NCI-H2227 (cell line): ENCODE measurements around the gene GLIS1.

Experiments
- DNase-seq: peaks from one replicate; lab custom pipeline; 2025; ENCODE audit not compliant: unreplicated experiment; lab: John Stamatoyannopoulos, UW

The GLIS1 gene

DNA sequence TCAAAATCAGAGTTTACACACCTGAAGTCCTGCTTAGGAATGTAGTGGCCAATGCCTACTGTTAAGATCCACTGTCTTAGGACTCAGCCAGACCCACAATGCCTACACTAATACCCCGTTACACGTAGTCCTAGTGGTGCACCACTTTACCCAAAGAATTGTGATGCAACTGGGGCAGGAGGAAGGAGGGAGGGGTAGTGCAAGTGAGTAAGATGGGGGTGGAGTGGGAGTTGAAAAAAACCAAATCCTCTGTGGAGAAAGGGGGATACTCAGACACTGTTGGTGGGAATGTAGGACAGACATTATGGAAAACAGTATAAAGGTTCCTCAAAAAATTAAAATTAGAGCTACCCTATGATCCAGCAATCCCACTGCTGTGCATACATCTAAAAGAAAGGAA, 19.5 kb downstream of the GLIS1 start:
- no peak for DNase-seq

DNA sequence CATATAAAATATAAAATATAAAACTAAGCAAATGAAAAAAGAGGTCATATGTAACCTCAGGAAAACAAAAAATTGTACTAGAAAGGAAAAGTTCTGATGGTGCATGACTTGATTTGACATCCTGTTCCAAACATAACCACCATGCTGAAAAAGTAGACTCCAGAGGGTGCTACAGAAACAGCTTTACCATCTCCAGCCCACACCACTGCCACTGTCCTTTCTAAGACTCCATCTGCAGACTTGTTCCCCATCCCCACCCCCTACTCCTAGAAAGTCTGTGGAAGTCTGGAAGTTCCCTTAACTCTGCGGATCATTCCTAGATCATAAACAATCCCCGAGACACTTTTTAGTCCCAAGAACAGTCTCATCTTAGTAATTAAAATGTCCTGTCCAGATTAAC, 20.5 kb downstream of the GLIS1 start:
- DNase-seq: no peak

DNA sequence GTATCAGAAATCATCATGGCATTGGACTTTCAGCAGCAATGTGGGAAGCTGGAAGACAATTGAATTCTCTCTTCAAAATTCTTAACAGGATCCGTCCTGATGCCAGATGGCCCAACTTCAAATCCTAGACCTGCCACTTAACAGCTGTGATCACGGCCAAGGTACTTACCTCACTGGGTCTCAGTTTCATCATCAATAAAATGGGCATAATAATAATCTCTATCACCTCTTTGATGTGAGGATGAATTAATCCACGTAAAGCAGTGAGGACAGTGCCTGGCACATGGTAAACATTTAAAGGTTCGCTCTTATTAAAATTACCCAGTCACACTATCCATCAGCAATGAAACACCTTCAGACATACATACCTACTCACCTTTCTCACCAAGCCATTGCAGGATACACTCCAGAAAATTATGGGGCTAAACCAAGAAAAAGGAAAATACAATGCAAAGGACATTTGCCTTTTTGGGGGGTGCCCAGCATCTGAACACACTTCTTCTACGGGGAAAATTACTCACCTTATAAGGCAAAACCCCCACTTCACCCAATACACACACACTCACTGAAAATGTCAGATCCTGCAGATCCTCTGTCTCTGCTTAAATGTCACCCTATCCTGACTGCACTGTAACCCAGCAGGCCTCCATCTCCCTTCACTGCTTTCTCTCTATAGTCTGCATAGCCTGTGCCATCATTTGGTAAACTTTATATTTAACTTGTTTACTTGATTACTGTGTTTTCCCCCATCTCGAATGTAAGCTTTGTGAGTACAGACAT, 21.7 kb downstream of the GLIS1 start:
- DNase-seq: no peak

DNA sequence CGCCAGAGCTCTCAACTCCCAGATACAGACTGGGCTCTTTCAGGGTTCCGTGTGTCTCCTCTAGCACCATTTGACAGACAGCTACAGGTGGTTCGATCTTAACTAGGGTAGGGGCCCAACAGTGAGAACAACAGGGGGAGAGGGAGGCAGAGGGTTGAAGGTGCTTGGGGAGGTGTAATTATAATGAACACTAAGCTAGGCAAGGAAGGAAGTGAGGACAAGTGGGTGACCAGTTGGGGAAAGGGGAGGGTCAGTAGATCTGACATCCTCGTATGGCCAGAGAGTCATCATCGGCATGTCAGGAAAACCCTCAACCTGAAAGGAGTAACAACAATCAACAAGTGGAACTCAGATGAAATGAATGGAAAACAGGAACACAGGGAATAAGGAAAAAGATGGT, 22.8 kb downstream of the GLIS1 start:
- DNase-seq: no peak

DNA sequence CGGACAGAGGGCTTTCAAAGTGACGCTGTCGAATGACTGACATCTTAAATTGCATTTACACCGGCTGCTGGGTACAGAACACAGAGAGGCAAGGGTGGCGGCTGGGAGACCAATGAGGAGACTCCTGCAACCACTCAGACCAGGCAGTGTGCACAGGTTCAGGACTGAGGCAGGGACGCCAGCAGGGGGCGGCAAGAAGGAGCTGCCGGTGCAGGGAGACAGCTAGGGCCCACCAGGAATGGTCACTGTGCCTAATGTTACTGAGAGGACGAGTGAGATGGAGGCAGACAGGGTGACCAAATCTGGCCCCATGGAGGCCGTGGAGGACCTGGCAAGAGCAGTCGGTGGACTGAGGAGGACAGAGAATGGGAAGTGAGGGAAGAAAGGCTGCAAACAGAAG, 23.5 kb downstream of the GLIS1 start:
- DNase-seq: no peak

DNA sequence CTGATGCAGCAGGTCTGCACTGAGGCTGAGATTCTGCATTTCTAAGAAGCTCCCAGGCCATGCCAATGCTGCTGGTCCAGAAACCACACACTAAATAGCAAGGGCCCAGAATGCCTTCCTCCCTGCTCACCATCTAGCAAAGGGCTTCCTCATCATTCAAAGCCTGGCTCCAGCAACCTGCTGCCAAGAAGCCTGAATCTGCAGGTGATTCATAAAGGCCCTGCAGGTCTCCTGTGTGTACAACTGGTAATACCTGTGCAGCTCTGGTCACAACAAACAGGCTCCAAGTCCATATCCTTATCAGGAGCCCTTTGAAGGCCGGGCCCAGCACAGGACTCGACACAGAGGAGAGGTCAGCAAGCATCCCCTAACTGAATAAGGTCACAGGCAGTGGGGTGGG, 26.7 kb downstream of the GLIS1 start:
- no peak for DNase-seq

DNA sequence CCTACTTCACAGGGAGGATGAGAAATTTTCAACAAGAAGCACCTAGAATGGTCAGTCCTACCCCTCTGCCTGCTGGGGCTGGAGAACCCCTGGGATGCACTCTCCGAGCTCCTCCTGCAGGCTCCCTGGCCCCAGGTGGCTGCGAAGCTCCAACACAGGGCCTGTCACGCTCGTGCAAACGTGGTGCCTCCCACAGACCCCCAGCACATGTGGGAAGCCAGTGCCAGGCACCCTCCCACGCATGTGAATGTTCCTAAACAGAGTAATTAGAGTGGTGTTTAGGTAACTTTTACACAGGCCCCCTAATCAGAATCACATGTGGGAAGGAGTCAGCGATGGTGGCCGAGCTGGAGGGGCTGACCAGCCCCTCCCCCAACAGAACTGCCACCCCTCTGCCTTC, 28.4 kb downstream of the GLIS1 start:
- DNase-seq: no peak

DNA sequence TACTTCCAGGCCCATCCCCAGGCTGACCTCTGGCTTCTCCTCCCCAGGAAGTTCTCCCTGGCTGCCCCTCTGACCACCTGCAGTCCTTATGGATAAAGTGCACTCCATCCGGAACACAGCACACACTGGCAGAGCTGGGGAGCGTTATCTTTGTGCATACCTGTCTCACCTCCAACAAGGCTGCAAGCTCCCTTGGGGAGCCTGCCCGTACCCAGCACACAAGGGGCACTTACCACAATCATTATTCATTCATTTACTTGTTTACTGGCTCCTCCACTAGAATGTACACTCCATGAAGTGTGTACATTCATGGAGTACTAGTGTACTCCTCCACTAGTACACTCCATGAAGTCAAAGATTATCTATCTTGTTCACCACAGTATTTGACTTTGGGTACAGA, 30.3 kb downstream of the GLIS1 start:
- DNase-seq: no peak

DNA sequence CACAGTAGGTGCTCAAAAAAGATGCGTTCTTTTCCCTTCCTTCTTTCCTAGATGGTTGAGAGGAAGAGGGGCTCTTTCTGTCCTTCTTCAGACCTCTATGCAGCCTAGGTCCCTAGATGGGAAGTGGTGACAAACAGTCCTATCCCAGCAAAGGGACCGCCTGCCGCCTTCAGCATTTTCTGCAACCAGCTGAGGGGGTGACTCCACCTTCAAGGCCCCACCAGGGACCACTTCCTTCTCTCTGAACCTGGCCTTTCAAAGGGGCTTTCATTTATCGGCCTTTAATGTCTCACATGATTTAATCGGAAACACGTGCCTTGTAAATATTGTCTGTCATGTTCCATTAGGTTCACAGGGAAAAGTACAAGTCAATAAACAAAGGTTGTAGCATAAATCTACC, 32.6 kb downstream of the GLIS1 start:
- DNase-seq: no peak

DNA sequence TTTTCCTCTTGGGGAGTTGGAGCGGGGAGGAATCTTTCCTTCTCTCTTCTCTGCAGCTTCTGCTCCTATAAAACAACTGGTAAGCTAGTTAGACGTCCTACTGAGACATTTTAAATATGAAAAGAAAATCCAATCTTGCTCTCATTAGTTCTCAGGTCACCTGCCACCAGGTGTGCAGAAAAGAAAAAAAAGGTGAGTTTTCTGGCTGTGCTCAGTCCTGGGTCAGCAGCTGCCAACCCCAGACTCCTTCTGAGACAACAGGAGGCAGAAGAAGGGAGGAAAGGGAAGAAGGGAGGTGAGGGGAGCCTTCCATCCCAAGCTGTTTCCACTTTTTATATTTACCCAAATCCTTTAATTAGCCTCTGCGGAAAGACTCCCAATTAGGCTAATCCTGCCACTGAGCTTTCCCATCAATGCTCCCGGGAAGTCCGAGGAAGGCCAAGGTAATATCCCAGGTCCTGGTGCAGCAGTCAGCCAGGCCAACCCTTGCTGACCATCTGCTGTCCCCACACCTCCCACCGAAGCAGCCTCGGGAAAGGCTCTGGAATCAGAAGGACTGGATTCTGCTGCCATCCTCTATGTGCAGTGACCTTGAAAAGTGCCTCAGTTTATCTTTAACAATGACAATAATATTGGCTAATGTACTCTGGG, 33.4 kb downstream of the GLIS1 start:
- no peak for DNase-seq

DNA sequence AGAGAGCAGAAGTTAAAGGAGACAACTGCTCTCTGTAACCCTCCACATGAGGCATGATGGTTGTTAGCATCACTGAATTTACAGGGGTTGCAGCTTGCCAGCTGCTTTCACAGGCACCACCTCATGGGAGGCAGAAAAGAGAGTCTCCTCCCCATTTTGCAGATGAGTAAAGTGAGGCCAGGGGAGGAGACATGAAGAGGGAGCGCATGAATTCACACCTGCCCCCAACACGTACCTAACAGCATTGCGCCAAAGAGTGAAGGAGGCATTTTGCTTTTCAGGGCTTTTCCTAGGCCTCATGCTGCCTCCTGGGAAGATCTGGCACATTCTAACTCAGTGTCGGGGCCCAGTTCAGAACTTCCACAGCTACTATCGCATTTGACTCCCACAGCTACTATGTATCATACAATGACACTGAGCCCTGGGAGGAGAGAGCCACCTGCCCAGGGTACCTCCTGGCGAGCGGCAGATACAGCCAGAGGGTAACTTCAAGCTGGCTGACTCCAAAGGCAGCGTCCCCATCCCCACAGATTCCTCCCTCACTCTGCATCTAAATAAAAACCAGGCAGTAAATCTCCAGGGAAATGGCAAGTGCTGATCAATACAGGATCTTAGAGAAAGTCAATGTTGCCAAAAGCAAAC, 34.0 kb downstream of the GLIS1 start:
- no peak for DNase-seq

DNA sequence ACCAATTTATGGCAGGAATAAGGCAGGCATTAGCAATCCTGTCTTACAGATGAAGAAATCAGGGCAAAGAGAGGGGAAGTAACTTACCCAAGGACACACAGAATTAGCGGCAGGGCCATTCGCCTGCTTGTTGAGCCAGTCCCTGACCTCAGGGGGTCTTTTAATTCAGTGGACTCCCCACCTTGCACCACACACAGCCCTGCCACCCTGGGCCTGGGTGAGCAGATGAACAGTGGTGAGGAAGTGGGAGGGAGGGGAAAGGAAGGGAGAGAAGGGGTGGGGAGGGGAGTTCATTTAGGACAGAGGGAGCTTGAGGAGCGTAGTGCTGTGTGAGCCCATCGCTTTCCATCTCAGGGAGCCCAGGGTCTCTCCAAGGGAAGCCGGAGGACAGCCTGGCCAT, 34.7 kb downstream of the GLIS1 start:
- no peak for DNase-seq

DNA sequence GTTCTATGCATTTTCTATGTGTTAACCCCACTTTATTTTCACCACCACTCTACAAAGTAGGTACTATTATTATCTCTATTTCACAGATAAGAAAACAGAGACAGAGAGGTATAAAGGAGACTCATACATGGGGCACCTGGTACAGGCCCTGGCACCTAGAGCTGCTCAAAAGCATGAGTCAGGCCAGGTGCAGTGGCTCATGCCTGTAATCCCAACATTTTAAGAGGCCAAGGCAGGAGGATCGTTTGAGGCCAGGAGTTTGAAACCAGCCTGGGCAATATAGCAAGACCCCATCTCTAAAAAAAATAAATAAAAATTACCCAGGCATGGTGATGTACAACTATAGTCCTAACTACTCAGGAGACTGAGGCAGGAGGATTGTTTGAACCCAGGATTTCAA, 35.8 kb downstream of the GLIS1 start:
- DNase-seq: no peak

DNA sequence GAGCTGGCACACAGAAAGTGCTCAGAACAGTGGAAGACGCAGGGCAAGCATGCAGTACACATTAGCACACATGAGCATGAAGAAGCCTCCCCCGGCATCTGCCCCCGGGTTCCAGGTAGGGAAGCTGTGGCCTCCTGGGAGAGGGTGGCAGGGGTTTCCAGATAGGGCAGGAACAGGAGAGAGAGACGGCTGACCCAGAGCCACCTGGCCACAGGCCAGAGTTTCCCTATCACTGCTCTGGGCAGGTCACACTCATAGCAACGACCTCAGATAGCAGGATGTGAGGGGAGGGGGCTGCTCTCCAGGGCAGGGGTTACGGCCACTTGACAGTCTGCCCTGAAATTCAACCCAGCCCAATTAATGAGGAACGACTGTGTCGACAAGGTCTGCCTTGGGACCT, 36.6 kb downstream of the GLIS1 start:
- no peak for DNase-seq

DNA sequence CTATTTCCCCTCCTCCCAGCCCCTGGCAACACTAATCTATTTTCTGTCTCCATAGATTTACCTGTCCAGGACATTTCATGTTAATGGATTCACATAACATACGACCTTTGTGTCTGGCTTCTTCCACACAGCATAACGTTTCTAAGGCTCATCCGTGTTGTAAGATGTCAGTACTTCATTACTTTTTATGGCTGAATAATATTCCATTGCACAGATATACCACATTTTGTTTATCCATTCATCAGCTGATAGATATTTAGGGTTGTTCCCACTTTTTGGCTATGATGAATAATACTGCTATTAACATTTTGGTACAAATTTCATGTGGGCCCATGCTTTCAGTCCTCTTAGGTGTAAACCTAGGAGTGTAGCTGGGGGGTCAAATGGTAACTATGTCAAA, 38.2 kb downstream of the GLIS1 start:
- no peak for DNase-seq

DNA sequence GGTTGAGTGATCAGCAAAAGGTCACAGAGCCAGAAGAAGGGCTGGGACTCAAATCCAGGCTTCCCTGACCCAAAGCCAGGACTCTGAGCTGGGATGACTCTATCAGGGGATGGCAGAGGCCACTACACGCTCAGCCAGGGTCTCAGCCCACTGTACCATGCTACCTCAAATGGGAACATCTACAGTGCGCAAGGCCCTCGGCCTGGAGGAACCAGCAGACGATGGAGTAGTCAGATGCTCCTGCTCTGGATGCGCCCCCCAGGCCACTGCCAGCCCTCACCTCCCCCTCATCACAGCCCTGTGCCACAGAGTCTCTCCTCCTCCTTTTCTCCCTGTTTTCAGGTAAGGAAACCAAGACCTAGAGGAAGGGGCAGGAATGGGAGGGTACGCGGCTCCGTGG, 39.0 kb downstream of the GLIS1 start:
- DNase-seq: no peak

DNA sequence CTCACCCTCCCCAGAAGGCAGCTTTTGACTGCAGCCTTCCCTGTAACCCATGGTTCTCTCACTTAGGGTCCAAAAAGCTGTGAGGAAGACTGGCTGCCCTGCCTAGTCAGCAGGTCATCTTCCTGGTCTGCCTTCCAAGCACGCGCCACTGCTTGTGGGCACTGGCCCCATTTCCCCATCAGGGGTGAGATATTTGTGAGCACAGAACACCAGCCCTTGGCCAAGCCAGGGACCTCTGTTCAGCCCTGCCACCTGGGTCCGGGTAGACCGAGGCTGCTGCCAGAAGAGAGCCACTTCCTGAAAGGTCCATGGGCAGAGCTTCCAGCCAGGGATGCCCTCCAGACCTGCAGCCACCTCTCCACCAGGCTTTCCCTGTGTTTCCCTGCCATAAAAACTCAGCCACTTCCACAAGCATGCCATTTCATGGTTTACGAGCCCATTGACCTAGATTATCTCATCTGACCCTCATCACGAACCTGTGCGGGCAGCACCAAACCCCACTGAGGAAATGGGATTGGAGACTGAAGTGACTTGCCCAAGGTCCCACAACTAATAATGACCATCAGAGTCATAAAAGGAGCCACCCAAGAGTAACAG, 40.5 kb downstream of the GLIS1 start:
- DNase-seq: no peak

DNA sequence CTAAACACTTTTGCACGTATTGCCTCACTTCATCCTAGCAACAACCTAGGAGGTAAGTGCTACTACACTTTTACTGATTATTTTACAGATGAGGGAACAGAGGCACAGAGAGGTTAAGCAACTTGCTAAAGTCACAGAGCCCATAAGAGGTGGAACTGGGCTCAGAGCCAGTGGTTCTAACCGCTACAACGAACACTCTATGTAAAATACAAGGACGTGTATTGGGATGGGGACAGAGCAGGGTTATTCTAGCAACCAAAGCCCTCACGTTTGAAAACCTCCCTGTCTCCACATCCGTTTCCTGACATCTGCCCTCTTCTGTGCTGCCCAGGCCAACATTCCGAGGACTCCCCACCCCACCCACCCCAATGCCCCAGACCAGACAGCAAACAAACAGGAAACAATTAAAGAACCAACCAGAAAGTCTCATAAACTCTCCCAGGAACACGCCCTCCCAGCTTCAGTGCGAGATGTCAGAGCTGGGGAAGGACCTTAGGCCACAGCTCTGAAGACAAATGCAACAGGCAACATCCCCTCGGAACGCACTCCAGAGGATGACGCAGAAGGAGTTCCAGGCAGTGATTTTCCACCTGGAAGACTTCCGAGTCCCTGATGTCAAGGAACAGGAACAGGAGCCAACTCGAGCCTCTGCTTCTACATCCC, 41.1 kb downstream of the GLIS1 start:
- no peak for DNase-seq

DNA sequence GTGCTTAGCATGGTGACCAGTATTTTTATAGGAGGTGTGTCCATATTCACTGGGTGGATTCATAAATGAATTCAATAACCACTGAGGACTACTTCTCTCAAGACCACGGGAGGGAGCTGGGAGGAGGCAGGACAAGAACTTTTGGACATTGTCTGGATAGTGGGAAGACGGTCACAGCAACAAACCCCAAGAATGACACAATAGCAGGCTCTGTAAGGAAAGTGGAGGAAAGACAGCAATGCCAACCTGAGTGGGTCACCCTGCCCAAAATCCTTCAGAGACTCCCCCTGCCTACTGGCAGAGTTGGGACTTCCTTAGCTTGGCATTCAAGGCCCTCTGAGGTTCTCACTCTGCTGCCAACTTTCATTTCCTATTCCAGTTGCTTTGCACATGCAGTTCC, 42.0 kb downstream of the GLIS1 start:
- no peak for DNase-seq

DNA sequence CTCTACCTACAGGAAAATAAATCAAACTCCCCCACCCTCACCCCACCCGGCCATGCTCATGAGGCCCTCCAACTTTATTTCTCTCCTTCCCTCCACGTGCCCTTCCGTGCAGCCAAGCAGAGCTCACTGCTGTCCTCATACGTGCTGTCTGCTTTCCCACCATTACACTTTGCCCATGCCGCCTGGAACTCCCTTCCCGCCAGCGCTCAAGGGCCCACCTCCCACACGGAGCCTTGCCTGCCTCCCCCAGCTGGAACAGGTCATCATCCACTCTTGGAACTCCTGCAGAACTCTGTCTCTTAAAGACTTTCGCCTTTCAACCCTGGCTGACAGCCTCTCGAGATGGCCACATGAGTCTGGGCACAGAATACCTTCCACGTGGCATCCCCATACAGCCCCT, 42.4 kb downstream of the GLIS1 start:
- DNase-seq: no peak

DNA sequence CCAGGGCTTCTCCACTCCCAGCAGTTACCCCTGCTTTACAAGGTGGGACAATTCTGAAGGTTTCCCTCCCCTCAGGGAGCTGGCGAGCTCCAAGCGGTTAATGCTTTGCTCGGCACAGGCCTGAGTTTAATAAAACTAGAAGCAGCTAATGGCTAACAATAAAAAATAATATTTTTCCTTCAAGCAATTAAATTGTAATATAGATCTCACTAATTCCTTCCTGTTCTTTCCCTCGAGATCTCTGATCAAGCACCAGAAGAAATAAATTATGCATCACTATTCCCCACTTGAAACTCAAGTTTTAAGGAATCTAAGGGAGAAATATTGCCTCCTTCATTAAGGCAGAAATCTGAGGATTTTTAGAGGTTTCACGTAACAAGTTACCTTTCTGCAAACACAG, 42.9 kb downstream of the GLIS1 start:
- DNase-seq: no peak

DNA sequence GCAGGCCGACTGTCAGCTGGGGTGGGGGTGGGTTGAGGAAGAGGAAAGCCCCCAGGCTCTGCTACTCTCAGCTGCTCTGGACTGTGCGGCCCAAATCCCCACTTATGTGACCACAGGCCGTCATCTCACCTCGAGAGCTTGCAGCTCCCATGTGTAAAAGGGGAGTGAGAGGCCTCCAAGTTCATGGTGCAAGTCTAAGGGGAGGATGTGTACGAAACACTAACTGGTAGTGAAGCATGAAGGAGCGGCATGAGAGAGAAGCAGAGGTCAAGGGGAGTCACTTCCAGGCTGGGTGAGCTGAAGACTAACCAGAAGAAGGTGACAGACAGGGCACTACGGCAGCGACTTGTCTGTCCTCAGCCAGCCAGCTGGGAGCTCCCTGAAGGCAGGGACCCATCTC, 43.8 kb downstream of the GLIS1 start:
- no peak for DNase-seq
